ENCODE measurements around the gene ANKRD6.

The ANKRD6 gene

DNA sequence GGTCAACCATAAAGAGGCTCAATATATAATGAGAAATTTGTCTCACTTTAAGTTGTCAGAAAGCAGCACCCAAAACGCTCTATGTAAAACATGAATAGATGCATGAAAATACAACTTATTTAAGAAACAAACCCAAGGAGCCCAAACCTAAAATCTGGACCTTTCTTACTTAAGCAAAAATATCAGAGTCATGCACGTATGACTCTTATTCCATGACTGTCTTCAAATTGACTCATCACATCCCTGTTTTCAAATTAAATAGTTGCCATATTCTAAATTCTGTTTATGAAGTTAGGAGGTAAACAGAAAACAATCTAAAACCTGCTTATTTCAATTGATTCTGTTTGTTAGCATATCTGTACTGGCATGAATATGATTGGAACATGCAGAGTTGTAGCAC is 42.1 kb downstream of the ANKRD6 start:
- POLR2A ChIA-PET (ENCODE audit: low non-redundant PET) = no interaction called here
- TF ChIP-seq, protein P1, sequence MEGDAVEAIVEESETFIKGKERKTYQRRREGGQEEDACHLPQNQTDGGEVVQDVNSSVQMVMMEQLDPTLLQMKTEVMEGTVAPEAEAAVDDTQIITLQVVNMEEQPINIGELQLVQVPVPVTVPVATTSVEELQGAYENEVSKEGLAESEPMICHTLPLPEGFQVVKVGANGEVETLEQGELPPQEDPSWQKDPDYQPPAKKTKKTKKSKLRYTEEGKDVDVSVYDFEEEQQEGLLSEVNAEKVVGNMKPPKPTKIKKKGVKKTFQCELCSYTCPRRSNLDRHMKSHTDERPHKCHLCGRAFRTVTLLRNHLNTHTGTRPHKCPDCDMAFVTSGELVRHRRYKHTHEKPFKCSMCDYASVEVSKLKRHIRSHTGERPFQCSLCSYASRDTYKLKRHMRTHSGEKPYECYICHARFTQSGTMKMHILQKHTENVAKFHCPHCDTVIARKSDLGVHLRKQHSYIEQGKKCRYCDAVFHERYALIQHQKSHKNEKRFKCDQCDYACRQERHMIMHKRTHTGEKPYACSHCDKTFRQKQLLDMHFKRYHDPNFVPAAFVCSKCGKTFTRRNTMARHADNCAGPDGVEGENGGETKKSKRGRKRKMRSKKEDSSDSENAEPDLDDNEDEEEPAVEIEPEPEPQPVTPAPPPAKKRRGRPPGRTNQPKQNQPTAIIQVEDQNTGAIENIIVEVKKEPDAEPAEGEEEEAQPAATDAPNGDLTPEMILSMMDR (conservative IDR thresholded peaks at IDR 0.05; ENCODE audit: low read depth) = no peak
- DNase-seq (ENCODE audit: low spot score) = no peak
- no peak overlapping the region for H3K27ac ChIP-seq
- CTCF ChIA-PET = interaction anchor here (0.6 kb wide), 1 partner anchor 349 kb away, joined by 3 read pairs; no protein-coding TSS in a partner anchor

DNA sequence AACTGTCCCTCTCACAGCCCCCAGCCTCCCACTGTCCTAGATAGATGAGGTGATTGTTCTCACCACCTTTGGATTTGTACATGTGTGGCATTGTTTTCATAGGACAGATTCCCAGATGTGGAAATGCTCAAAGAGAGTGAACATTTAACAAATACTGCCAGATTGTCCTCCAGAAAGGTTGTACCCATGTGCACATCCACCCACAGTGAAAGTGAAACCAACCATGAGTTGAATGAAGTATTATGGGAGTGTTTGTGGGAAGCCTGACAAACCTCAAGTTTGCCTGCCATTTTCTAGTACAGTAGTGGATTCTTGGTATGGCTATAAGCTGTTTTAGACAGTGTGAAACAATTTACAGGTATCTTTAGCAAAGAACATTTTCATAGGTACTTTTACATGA is 42.7 kb downstream of the ANKRD6 start:
- CTCF ChIA-PET = no interaction called here
- POLR2A ChIA-PET (ENCODE audit: low non-redundant PET) = no interaction called here
- no peak overlapping the region for H3K27ac ChIP-seq
- no peak for DNase-seq (ENCODE audit: low spot score)
- TF ChIP-seq, protein P1 (conservative IDR thresholded peaks at IDR 0.05; ENCODE audit: low read depth) = no peak

DNA sequence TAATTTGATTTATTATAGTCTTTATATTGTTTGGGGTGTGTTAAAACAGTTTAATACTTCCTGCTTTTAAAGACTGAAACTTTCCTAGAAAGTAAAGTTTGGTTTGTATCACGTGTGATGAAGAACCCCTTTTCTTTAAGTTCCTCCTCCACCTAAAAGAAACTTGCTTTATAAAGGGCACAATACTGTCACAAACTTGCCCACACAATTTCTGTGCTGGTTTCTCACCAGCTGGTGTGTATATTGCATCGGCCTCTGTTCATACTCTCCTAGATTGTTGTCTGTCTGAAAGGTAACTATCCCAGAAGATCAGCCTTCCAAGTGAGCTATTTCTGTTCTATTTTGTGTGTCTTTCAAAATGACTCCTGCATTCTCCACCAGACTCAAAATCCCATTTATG is 46.9 kb downstream of the ANKRD6 start:
- TF ChIP-seq, protein P1 (conservative IDR thresholded peaks at IDR 0.05; ENCODE audit: low read depth) = no peak
- CTCF ChIA-PET = no interaction called here
- H3K27ac ChIP-seq = no peak overlapping the region
- POLR2A ChIA-PET (ENCODE audit: low non-redundant PET) = no interaction called here
- no peak for DNase-seq (ENCODE audit: low spot score)

GRCh38 chr6:89481695-89482094 is 48.7 kb downstream of the ANKRD6 start:
- DNase-seq (ENCODE audit: low spot score) = no peak
- TF ChIP-seq, protein P1 (conservative IDR thresholded peaks at IDR 0.05; ENCODE audit: low read depth) = no peak
- POLR2A ChIA-PET (ENCODE audit: low non-redundant PET) = no interaction called here
- CTCF ChIA-PET = no interaction called here
- H3K27ac ChIP-seq = no peak overlapping the region

DNA sequence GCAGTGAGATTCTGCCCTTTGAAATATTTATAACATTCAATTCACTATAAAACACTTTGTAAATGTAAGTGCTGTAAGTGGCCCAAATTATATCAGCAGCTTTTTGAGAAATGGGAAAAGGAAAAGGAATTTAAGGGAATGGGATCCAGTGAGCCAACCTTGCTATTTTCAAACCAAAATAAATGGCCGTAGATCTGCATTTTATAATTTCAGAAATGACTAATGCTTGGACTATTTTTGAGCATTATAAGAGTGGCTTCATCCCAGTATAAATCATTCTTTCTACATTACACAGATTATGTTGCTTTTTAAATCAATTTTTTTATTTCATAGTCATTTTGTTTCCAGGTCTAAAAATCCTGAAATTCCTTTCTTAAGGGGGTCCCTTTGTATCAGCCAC is 49.2 kb downstream of the ANKRD6 start:
- TF ChIP-seq, protein P1 (conservative IDR thresholded peaks at IDR 0.05; ENCODE audit: low read depth) = no peak
- H3K27ac ChIP-seq = no peak overlapping the region
- CTCF ChIA-PET = no interaction called here
- POLR2A ChIA-PET (ENCODE audit: low non-redundant PET) = no interaction called here
- no peak for DNase-seq (ENCODE audit: low spot score)

DNA sequence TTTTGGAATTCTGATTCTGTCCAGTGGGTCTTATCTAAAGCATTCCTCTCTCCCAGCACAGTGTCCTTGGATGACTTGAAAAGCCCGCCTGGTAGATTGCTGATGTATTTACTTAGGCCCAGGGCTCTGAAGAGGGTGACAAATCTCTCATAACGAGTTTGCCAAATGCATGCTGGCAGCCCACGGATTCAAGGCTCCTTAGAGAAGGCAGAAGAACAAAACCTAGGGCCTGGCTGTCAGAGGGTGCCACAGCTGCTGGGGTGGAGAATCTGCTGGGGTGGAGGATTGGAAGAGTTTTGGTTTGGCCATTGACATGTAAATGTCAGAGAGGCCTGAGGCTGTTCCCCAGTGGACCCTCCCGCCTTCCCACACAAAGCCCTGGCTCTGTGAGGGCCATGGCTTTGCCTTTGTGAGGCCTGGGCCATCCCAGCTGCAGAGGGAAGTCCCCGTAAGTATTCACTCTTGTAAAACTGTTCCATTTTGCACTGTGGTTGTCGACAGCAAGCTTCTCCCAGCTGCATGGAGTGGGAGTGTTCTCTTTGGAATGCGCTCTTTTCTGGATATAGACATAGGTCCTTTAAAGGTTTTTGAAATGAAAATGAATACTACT is 50.3 kb downstream of the ANKRD6 start:
- H3K27ac ChIP-seq = no peak overlapping the region
- ChIA-PET POLR2A (ENCODE audit: low non-redundant PET) (no interaction called here), CTCF (no interaction called here)
- TF ChIP-seq, protein P1 (conservative IDR thresholded peaks at IDR 0.05; ENCODE audit: low read depth) = no peak
- DNase-seq (ENCODE audit: low spot score) = no peak

- ChIA-PET POLR2A (ENCODE audit: low non-redundant PET) (no interaction called here), CTCF (no interaction called here)
- DNase-seq (ENCODE audit: low spot score) = no peak
- TF ChIP-seq, protein P1 (conservative IDR thresholded peaks at IDR 0.05; ENCODE audit: low read depth) = no peak
- no peak overlapping the region for H3K27ac ChIP-seq
These were observed 52.4 kb downstream of the ANKRD6 start for GRCh38 chr6:89485320-89485719.
